GM12878 (cell line): ENCODE results near the gene GAPT. TPM values are rescaled to one million over a fixed set of nuclear protein-coding genes. Genes with fewer than 3 reads are reported as not detected.
A peak's percentile ranks its signal among the peaks of the same experiment; 100 is the strongest.

Experiments
- BCLAF1 ChIP-seq: fragments of 450-650 bp; IDR thresholded peaks from 2 replicates; pipeline ENCODE4 v1.6.1; 2017; ENCODE audit warnings: antibody characterized with exemption, mild to moderate bottlenecking, moderate library complexity
- CUX1 ChIP-seq: IDR thresholded peaks from 2 replicates; pipeline ENCODE4 v1.6.1; 2012; ENCODE audit warnings: improper control_type of control experiment, low read depth, low read length; ENCODE audit not compliant: insufficient replicate concordance
- E2F8 ChIP-seq: fragments of 450-650 bp; IDR thresholded peaks from 2 replicates; pipeline ENCODE4 v1.6.1; 2018; ENCODE audit warnings: mild to moderate bottlenecking, low read depth, moderate library complexity; ENCODE audit not compliant: partially characterized antibody
- HCFC1 ChIP-seq: fragments of 150-350 bp; IDR thresholded peaks from 2 replicates; pipeline ENCODE4 v1.6.1; 2014; ENCODE audit warnings: low read length
- MYC ChIP-seq: IDR thresholded peaks from 2 replicates; pipeline ENCODE4 v1.6.1; 2011; ENCODE audit warnings: mild to moderate bottlenecking, low read length, moderate library complexity, inconsistent platforms; ENCODE audit not compliant: insufficient read depth, insufficient replicate concordance, insufficient read length, severe bottlenecking
- NR2F1 ChIP-seq: fragments of 450-650 bp; conservative IDR thresholded peaks from 2 replicates; pipeline ENCODE4 v1.6.1; 2017; ENCODE audit warnings: mild to moderate bottlenecking
- RAD21 ChIP-seq: IDR thresholded peaks from 2 replicates; pipeline ENCODE4 v1.6.1; 2011; ENCODE audit warnings: mild to moderate bottlenecking, low read depth, low read length, moderate library complexity; ENCODE audit not compliant: insufficient read depth
- RBBP5 ChIP-seq: fragments of 200-600 bp; sonication (generic); conservative IDR thresholded peaks from 2 replicates; pipeline ENCODE4 v1.6.1; 2016
- RUNX3 ChIP-seq: IDR thresholded peaks from 2 replicates; pipeline ENCODE4 v1.6.1; 2012; ENCODE audit warnings: low read length, inconsistent platforms
- SMAD1 ChIP-seq: fragments of 450-650 bp; IDR thresholded peaks from 2 replicates; pipeline ENCODE4 v1.6.1; 2018; ENCODE audit warnings: mild to moderate bottlenecking, low read depth; ENCODE audit not compliant: partially characterized antibody
- ZBED1 ChIP-seq: IDR thresholded peaks from 2 replicates; pipeline ENCODE4 v1.6.1; 2016; ENCODE audit warnings: borderline replicate concordance
- ZBTB4 ChIP-seq: fragments of 450-650 bp; formaldehyde crosslinking; IDR thresholded peaks from 2 replicates; pipeline ENCODE4 v1.4.0; 2022; ENCODE audit warnings: mild to moderate bottlenecking, moderate library complexity
- polyA plus RNA-seq, 11 experiments: library from polyadenylated mRNA; depleted of rRNA in 4 of 11; unstranded in 6 of 11; stranded (reverse) in 5 of 11; fragments of >200 nt; fragmentation: Nextera tagmentation in 4 of 11; fragmentation: Illumina TruSeq in 1 of 11; extraction: Ambion mirVana in 4 of 11; extraction: Trizol in 1 of 11; gene quantifications; 1 replicate in 1 of 11; 2 replicates in 10 of 11; pipeline versions ENCODE4 v1.2.1 to v1.2.3, GENCODE V29; 2011 to 2016; ENCODE audit warnings: inconsistent platforms in 2 of 11, missing spikeins in 2 of 11, low read depth in 1 of 11
- total RNA-seq, 4 experiments: library from RNA; depleted of rRNA in 3 of 4; stranded (reverse); fragments of >200 nt in 3 of 4; fragmentation: Illumina TruSeq in 1 of 4; extraction: Trizol in 1 of 4; gene quantifications; 2 replicates each; pipeline versions ENCODE4 v1.2.1 to v1.2.3, GENCODE V29; 2013 to 2021
- TF ChIP-seq, protein P1 (sequence below): IDR thresholded peaks from 2 replicates; pipeline ENCODE4 v1.6.1; 2011; ENCODE audit warnings: borderline replicate concordance, low read depth, mild to moderate bottlenecking, moderate library complexity, low read length; ENCODE audit not compliant: insufficient read depth, poor library complexity, severe bottlenecking

Gene GAPT
- total and polyA plus RNA-seq, 10 of the 15 experiments (the other 5 are each of a cell fraction or from before 2014, with no cell fraction given) = 0.15 to 0.96 (median 0.57) TPM; not detected in 2

DNA sequence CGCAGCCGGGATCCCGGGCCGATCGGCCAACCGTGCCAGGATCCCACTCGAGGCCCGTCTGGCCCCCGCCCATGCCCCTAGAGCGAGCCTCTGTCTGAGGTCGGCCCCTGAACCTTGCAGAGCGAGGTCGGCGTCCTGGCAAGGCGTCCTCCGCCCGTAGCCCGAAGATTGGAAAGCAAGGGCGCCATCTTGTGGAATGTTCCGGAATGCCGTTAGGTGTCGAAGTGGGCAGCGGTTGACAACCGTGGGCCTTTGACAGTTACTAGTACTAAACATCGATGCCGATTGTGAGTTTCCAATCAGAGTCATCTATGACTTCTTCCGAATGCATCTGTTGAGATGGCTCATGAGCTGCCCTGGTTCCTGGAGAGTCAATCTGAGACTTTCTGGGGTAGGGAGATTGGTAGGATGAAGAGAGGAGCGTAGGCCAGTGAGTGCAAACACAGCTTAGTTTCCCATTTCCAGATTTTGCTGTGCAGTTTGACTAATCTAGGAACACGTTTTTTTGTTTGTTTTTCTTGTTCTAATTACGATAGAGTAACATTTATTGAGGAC, 30.4 kb upstream of the GAPT start (continued):
- TF ChIP-seq NR2F1 (peak; percentile 65), SMAD1 (no peak), RAD21 (peak; percentile 91), CUX1 (no peak), E2F8 (no peak), ZBTB4 (CRISPR knock-in tag) (no peak), HCFC1 (0 out of 2 replicates have a peak, but pooled peaks have one; percentile 15), RUNX3 (0 out of 2 replicates have a peak, but pooled peaks have one; percentile 9), ZBED1 (no peak), RBBP5 (no peak), MYC (no peak), BCLAF1 (no peak)
- TF ChIP-seq, protein P1, sequence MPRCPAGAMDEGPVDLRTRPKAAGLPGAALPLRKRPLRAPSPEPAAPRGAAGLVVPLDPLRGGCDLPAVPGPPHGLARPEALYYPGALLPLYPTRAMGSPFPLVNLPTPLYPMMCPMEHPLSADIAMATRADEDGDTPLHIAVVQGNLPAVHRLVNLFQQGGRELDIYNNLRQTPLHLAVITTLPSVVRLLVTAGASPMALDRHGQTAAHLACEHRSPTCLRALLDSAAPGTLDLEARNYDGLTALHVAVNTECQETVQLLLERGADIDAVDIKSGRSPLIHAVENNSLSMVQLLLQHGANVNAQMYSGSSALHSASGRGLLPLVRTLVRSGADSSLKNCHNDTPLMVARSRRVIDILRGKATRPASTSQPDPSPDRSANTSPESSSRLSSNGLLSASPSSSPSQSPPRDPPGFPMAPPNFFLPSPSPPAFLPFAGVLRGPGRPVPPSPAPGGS = no peak
